Liver (tissue), 3 donors: ENCODE data around the gene ZFP36L1.

Source experiments
- ATF3 ChIP-seq: IDR thresholded peaks from 2 replicates; pipeline ENCODE4 v1.6.1; 2016; ENCODE audit warnings: antibody characterized with exemption
- CTCF ChIP-seq: fragments of 150-350 bp; IDR thresholded peaks from 2 replicates; pipeline ENCODE4 v1.5.1; 2017; ENCODE audit warnings: improper control_type of control experiment, low read depth, low read length; ENCODE audit not compliant: missing input control
- FOXA2 ChIP-seq: IDR thresholded peaks from 2 replicates; pipeline ENCODE4 v1.6.1; 2016; ENCODE audit warnings: antibody characterized with exemption
- GABPA ChIP-seq, 2 donors: IDR thresholded peaks in 1 of 2; conservative IDR thresholded peaks in 1 of 2; 2 replicates each; pipeline ENCODE4 v1.6.1; 2016; ENCODE audit warnings: antibody characterized with exemption in 2 of 2, mild to moderate bottlenecking in 1 of 2, moderate library complexity in 1 of 2
- HNF4A ChIP-seq, 2 donors: conservative IDR thresholded peaks; 2 replicates each; pipeline ENCODE4 v1.6.1; 2016; ENCODE audit warnings: antibody characterized with exemption in 2 of 2, mild to moderate bottlenecking in 2 of 2
- JUND ChIP-seq, 2 donors: IDR thresholded peaks; 2 replicates each; pipeline ENCODE4 v1.6.1; 2016; ENCODE audit warnings: antibody characterized with exemption in 2 of 2
- MAX ChIP-seq: IDR thresholded peaks from 2 replicates; pipeline ENCODE4 v1.6.1; 2016; ENCODE audit warnings: antibody characterized with exemption
- RAD21 ChIP-seq, 2 donors: IDR thresholded peaks; 2 replicates each; pipeline ENCODE4 v1.6.1; 2016; ENCODE audit warnings: antibody characterized with exemption in 2 of 2, mild to moderate bottlenecking in 2 of 2
- REST ChIP-seq: IDR thresholded peaks from 2 replicates; pipeline ENCODE4 v1.6.1; 2016; ENCODE audit warnings: antibody characterized with exemption, mild to moderate bottlenecking
- SP1 ChIP-seq: IDR thresholded peaks from 2 replicates; pipeline ENCODE4 v1.6.1; 2018; ENCODE audit warnings: antibody characterized with exemption, mild to moderate bottlenecking
- TAF1 ChIP-seq: conservative IDR thresholded peaks from 2 replicates; pipeline ENCODE4 v1.6.1; 2016; ENCODE audit warnings: antibody characterized with exemption, mild to moderate bottlenecking
- YY1 ChIP-seq: IDR thresholded peaks from 2 replicates; pipeline ENCODE4 v1.6.1; 2016; ENCODE audit warnings: antibody characterized with exemption, mild to moderate bottlenecking
- donor health status: healthy.
- donor health status: healthy.

- no peak for TF ChIP-seq CTCF
- TF ChIP-seq YY1 = no peak
- TF ChIP-seq RAD21 (IDR thresholded peaks at IDR 0.05) = peak; percentile 39 to 54
- TF ChIP-seq TAF1 = no peak
- TF ChIP-seq JUND (IDR thresholded peaks at IDR 0.05) = no peak
- TF ChIP-seq REST = no peak
- TF ChIP-seq ATF3 = no peak
- TF ChIP-seq GABPA (IDR thresholded peaks at IDR 0.05 in 1 of 2, conservative IDR thresholded peaks at IDR 0.05 in 1 of 2) = no peak
- no peak for TF ChIP-seq MAX
- TF ChIP-seq SP1 = peak; percentile 16
- no peak for TF ChIP-seq FOXA2
- TF ChIP-seq HNF4A (conservative IDR thresholded peaks at IDR 0.05) = peak; percentile 24 to 61
Measured at GRCh38 chr14:68762953-68763764, 29.7 kb downstream of the ZFP36L1 start.
